Smooth muscle cell (in vitro differentiated cells): ENCODE measurements around the gene SPC24. TPM values are rescaled to one million over a fixed set of nuclear protein-coding genes. Genes with fewer than 3 reads are reported as not detected.
"Not testable (repeated sequence)": the region's sequence is repeated elsewhere in the genome, so short reads cannot be mapped to it uniquely, and the experiment has no call there.

Source experiments
- DNase-seq: peaks from one replicate; lab custom pipeline; 2025; ENCODE audit not compliant: unreplicated experiment; lab: John Stamatoyannopoulos, UW
- H2AFZ ChIP-seq: fragments of 200-600 bp; sonication (generic); 2 replicates; pipeline ENCODE4 v1.6.0; 2016; ENCODE audit warnings: antibody characterized with exemption, low read depth, mild to moderate bottlenecking
- H3F3A ChIP-seq: fragments of 200-600 bp; sonication (generic); 2 replicates; pipeline ENCODE4 v1.6.0; 2017; ENCODE audit warnings: antibody characterized with exemption, low read depth
- H3K27ac ChIP-seq: fragments of 200-600 bp; sonication (generic); 2 replicates; pipeline ENCODE4 v1.5.1; 2016; ENCODE audit warnings: low read depth, mild to moderate bottlenecking
- H3K27me3 ChIP-seq: fragments of 200-600 bp; sonication (generic); 2 replicates; pipeline ENCODE4 v1.6.1; 2016; ENCODE audit warnings: low read depth, mild to moderate bottlenecking
- H3K36me3 ChIP-seq: fragments of 200-600 bp; sonication (generic); 2 replicates; pipeline ENCODE4 v1.5.1; 2016; ENCODE audit warnings: low read depth
- H3K4me1 ChIP-seq: fragments of 200-600 bp; sonication (generic); 2 replicates; pipeline ENCODE4 v1.5.1; 2016; ENCODE audit warnings: low read depth
- H3K4me2 ChIP-seq: fragments of 200-600 bp; sonication (generic); 2 replicates; pipeline ENCODE4 v1.6.0; 2016; ENCODE audit warnings: mild to moderate bottlenecking
- H3K4me3 ChIP-seq: fragments of 200-600 bp; sonication (generic); 2 replicates; pipeline ENCODE4 v1.5.1; 2016; ENCODE audit warnings: mild to moderate bottlenecking
- H3K79me2 ChIP-seq: fragments of 200-600 bp; sonication (generic); 2 replicates; pipeline ENCODE4 v1.6.0; 2016; ENCODE audit warnings: low read depth, mild to moderate bottlenecking
- H3K9ac ChIP-seq: fragments of 200-600 bp; sonication (generic); 2 replicates; pipeline ENCODE4 v1.6.0; 2016; ENCODE audit warnings: low read depth
- H3K9me3 ChIP-seq: fragments of 200-600 bp; sonication (generic); replicated peaks from 2 replicates; pipeline ENCODE4 v1.5.1; 2016; ENCODE audit warnings: low read depth
- H4K20me1 ChIP-seq: fragments of 200-600 bp; sonication (generic); 2 replicates; pipeline ENCODE4 v1.6.0; 2016; ENCODE audit warnings: low read depth
- CTCF ChIP-seq: fragments of 200-600 bp; sonication (generic); IDR thresholded peaks from 2 replicates; pipeline ENCODE4 v1.5.1; 2017; ENCODE audit warnings: borderline replicate concordance, mild to moderate bottlenecking, antibody characterized with exemption; ENCODE audit not compliant: insufficient read depth, poor library complexity, severe bottlenecking
- WGBS: methylation state at CpG from one replicate; pipeline ENCODE4 v1.1.7; 2016; ENCODE audit warnings: low lambda C conversion rate; 5-methylcytosine and 5-hydroxymethylcytosine counted together
- polyA plus RNA-seq: library from polyadenylated mRNA; unstranded; fragments of >200 nt; fragmentation: Nextera tagmentation; extraction: Ambion mirVana; gene quantifications from 2 replicates; pipeline ENCODE4 v1.2.1, GENCODE V29; 2016
- total RNA-seq: library from RNA; depleted of rRNA; stranded (reverse); fragments of >200 nt; gene quantifications from 2 replicates; pipeline ENCODE4 v1.2.3, GENCODE V29; 2014

Gene SPC24
- total and polyA plus RNA-seq, 2 experiments from 2014 or later = 7.6 to 9.7 TPM

GRCh38 chr19:11125994-11126685, 29.4 kb downstream of the SPC24 start:
- TF ChIP-seq CTCF = peak; percentile 76
- Histone ChIP-seq H3K36me3 (peaks cover 36% of the 10 kb centered on the region), H3F3A (peaks cover 53% of the 10 kb centered on the region), H3K4me2 (no peak overlapping the region), H3K79me2 (peaks cover 6% of the 10 kb centered on the region), H4K20me1 (peaks cover 98% of the 10 kb centered on the region), H3K4me1 (no peaks in the 10 kb centered on the region), H2AFZ (no peak overlapping the region), H3K9ac (no peak overlapping the region), H3K27me3 (no peaks in the 10 kb centered on the region), H3K27ac (no peak overlapping the region), H3K4me3 (no peak overlapping the region), H3K9me3 (no peaks in the 10 kb centered on the region)
- peak; percentile 16 for DNase-seq
- whole genome bisulfite sequencing = 77% methylated on average over 11 of the region's 11 CpGs

DNA sequence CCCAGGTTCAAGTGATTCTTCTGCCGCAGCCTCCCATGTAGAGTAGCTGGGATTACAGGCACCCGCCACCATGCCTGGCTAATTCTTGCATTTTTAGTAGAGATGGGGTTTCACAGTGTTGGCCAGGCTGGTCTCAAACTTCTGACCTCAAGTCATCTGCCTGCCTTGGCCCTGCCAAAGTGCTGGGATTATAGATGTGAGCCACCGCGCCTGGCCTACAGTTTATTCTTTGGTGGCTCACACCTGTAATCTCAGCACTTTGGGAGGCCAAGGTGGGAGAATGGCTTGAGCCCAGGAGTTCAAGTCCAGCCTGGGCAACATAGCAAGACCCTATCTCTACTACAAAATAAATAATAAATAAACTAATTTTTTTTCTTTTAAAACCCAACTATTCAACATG, 31.4 kb downstream of the SPC24 start:
- 84% methylated on average over 4 of the region's 4 CpGs for WGBS

DNA sequence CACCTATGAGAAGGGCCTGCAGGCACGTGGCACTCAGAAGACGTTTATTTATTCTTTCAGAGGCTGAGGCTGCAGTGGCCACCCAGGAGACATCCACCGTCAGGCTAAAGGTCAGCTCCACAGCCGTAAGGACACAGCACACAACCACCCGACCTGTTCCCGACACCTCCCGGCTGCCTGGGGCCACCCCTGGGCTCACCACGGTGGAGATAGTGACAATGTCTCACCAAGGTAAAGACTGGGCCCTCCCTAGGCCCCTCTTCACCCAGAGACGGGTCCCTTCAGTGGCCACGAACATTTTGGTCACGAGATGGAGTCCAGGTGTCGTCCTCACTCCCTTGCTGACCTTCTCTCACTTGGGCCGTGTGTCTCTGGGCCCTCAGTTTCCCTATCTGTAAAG, 32.5 kb downstream of the SPC24 start:
- WGBS = 93% methylated on average over 13 of the region's 13 CpGs
- H2AFZ ChIP-seq = no peak overlapping the region

More for the DNA sequence above, 31.4 kb downstream of the SPC24 start:
- H3F3A ChIP-seq = peaks cover 48% of the 10 kb centered on the region
- not testable (repeated sequence) for H3K27me3 ChIP-seq, H3K4me3 ChIP-seq, H3K9me3 ChIP-seq, H3K4me1 ChIP-seq, H3K4me2 ChIP-seq, H3K9ac ChIP-seq, H3K27ac ChIP-seq, H2AFZ ChIP-seq, H3K79me2 ChIP-seq, DNase-seq
- peaks cover 98% of the 10 kb centered on the region for H4K20me1 ChIP-seq
- peaks cover 39% of the 10 kb centered on the region for H3K36me3 ChIP-seq

DNA sequence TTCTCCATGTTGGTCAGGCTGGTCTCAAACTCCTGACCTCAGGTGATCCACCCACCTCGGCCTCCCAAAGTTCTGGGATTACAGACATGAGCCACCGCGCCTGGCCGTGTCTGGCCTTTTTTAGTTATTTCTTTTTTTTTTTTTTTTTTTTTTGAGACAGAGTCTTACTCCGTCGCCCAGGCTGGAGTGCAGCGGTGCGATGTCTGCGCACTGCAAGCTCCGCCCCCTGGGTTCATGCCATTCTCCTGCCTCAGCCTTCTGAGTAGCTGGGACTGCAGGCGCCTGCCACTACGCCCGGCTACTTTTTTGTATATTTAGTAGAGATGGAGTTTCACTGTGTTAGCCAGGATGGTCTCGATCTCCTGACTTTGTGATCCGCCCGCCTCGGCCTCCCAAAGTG, 33.6 kb downstream of the SPC24 start:
- Histone ChIP-seq H3K36me3 (peaks cover 34% of the 10 kb centered on the region), H4K20me1 (peaks cover 96% of the 10 kb centered on the region), H3K79me2 (peaks cover 17% of the 10 kb centered on the region), H3F3A (peaks cover 27% of the 10 kb centered on the region)
- H3K4me3 ChIP-seq, H2AFZ ChIP-seq, H3K27ac ChIP-seq, DNase-seq, H3K9ac ChIP-seq, H3K9me3 ChIP-seq, H3K4me1 ChIP-seq, H3K4me2 ChIP-seq, H3K27me3 ChIP-seq: not testable (repeated sequence)
- WGBS = over 99% methylated on average over 17 of the region's 17 CpGs

More for the DNA sequence above, 32.5 kb downstream of the SPC24 start:
- no peak overlapping the region for H3K4me3 ChIP-seq
- DNase-seq = no peak
- H4K20me1 ChIP-seq = peaks cover 96% of the 10 kb centered on the region
- H3F3A ChIP-seq = peaks cover 37% of the 10 kb centered on the region
- no peaks in the 10 kb centered on the region for H3K4me1 ChIP-seq
- peaks cover 14% of the 10 kb centered on the region for H3K79me2 ChIP-seq
- no peaks in the 10 kb centered on the region for H3K27me3 ChIP-seq
- no peaks in the 10 kb centered on the region for H3K9me3 ChIP-seq
- H3K4me2 ChIP-seq = no peak overlapping the region
- no peak for TF ChIP-seq CTCF
- H3K27ac ChIP-seq = no peak overlapping the region
- peaks cover 38% of the 10 kb centered on the region for H3K36me3 ChIP-seq
- no peak overlapping the region for H3K9ac ChIP-seq
